RCC 7860 (cell line): Measurements from ENCODE around the gene TEX14.

Source experiments
- DNase-seq: peaks from one replicate; pipeline ENCODE4 v3.0.0-alpha.2; 2015; ENCODE audit warnings: low spot score
- FAIRE-seq: peaks from 2 replicates; lab custom pipeline; 2012; peaks lifted over from hg19 to GRCh38; lab: Jason Lieb, UNC

TEX14 gene

DNA sequence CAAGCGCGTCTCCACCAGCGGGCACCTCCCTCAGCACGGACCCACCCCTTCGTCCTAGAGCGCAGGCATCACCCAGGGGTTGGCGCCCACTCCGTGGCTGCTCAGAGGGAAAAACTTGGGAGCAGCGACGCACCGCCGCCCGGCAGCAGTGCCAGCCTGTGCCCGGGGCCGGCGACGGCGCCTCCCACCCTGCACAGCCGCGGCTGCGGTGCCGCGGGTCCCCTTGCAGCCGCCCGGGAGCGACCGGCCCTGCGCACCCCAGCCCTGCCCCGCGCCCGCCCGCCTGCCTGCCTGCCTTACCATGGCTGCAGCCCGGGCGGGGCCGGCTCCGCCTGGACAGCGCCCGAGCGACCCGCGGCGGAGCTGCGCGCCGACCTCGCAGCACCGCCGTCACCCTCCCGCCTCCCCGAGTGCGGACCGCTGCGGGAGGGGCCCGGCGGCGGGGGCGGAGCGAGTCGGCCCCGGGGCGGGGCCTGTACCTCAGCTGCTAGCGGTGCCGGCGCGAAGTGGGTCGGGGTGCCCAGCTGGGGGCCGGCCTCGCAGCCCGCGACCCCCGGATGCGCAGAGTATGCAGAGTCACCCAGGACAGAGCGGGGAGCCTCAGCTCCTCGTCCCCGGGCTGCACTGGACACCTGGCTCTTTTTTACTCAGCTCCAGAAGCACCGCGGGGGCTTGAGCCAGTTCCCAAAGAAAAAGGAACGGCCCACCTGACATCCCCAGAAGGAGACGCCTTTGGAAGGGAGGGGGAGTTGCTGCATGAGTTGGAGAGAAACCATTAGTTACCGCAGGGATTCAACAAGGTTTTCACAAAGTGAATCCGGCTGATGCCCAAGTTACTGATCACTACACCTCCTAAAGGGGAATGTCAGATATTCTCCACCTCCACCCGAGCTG, 159.9 kb downstream of the TEX14 start:
- FAIRE-seq: no peak
- no peak for DNase-seq

DNA sequence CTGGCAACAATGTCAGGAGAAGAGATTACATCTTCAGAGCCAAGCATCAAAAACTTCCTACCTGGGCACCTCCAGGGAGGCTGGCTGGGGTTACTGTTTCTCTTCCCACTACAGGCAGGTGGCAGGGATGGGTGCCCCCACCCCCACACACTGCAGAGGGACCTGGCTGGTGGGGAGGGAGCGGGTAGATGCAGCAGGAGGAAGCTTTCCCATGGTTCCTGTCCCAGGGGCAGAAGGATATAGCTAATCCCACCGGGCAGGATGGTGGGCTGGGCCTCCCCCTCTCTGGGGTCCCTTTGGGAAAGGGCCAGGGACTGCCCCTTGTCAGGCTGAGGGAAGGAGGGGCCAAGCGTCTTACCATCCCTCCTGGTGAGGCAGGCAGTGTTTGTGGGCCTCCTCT, 160.7 kb downstream of the TEX14 start:
- FAIRE-seq: no peak
- DNase-seq: no peak

DNA sequence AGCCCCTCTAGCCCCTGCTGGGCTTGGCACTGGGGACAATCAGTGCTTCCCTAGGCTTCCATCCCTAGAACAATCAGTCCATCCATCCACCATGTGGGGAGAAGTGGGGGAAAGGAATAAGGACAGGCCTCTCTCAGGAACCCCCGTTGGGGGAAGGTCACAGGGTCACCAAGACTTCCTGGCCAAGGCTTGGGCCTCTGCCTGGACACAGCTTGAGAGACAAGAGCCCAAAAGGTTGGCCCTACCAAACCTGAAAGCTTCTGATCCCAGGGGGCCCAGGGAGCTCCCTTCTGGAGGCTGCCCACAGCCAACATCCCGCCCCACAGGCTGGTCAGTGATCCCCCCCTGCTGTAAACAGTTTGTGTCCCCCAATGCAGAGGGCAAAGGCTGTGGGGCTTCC, 161.2 kb downstream of the TEX14 start:
- FAIRE-seq (no peak), DNase-seq (no peak)

DNA sequence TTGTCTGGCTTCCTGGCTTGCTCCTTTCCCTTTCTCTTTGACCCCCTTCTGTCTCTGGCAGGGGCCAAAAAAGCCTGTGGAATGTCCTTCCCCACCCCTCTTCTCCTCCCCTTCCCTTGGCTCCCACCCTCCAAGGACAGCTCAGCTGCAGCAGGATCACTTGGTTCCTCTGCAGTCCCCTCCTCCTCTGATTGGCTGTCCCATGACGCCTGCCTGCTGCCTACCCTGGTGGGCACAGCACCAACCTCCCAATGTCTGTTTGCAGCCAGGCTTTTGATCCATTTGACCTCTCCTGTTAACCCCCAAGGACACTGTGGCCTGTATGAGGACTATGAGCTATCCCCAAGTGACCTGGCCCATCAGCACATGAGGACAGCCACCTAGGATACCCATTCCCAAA, 162.6 kb downstream of the TEX14 start:
- FAIRE-seq: no peak

DNA sequence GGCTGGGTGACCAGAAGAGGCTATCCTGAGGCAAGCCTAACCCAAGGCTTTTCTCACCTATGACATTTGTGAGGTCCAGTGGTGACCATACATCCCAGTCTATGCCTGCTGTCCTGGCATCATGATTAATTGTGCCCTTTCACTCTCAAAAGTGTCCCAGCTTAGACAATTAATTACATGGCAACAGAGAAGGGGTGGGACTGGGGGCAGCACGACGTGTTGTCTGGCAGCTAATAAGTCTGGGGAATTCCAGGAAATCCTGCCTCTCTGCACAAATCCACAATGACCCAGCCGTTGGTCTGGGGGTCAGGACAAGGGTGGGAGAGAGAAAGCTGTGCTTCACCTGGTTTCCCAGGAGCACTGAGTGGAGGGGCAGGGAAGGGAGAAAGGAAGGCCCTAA, 163.4 kb downstream of the TEX14 start:
- no peak for DNase-seq
- FAIRE-seq: no peak

More for the DNA sequence above, 162.6 kb downstream of the TEX14 start:
- DNase-seq: no peak

DNA sequence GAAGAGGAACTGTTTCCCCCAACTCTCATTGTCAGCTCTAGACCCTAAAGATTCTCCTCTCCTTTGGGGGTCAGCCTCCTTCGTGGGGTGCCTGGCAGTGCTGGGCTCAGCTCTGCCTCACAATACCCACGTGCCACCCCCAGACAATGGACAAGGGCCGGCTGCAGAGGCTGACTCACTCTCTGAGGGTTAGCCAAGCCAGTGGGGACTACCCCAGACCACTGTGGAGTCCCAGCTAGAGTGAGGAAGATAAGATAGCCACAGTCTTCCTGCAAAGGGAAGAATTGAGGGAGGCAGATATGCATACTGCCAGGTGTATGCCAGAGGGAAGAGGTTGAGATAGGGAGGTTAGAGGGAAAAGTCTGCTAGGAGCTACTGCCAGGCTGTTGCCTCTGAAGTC, 163.9 kb downstream of the TEX14 start:
- DNase-seq: no peak
- no peak for FAIRE-seq

DNA sequence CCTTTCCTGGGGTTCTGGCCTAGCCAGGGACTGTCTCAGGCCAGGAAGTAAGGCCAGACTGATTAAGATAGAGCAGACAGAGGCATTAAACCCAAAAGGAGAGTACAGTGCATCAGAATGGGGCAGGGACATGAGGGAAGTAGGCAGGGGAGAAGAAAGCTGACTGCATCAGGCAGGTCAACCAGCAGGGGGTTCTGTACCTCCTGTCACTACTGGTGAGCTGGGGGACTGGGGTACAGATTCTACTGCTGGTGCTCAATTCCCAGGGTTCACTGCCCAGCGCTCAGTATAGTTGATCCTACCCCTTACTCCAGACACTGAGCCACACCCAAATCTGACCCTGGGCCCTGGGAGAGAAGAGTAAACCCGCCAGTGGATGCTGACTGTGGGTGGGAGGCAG, 164.5 kb downstream of the TEX14 start:
- DNase-seq (no peak), FAIRE-seq (no peak)

DNA sequence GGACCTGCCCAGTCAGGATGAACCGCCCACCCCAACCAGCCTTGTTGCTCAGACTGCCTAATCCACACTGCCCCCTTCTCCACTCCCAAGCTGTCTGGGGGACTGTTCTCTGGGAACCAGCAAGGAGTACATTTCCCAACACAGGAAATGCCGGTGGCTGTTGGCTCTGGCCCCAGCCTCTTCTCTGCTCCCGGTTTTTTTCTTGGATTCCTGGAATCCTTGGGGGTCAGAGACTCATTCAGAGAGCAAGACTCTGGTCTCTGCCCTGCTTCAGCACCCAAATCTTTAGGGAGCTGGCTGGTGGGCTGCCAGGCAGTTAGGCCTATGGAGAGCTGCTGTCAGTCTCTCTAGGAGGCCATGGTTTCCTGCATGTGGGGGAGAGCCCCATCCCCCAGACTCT, 166.6 kb downstream of the TEX14 start:
- DNase-seq: no peak
- FAIRE-seq: no peak

DNA sequence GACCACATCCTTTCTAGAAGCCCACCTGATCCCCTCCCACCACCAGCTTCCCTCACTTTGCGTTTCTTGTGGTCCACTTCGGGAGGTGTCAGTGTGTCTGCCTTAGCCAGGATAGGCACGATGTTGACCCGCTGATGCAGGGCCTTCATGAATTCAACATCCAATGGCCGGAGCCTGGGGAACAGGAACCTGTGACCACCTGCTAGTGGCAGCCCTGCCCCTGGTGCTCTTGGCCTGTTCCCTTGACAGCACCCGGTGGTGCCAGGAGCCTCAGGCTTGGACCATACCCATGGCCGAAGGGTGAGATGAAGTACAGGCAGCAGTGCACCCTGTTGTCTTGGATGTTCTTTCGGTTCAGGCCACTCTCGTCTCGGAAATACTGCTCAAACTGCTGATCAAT, 170.2 kb downstream of the TEX14 start:
- FAIRE-seq: no peak
- DNase-seq: no peak

DNA sequence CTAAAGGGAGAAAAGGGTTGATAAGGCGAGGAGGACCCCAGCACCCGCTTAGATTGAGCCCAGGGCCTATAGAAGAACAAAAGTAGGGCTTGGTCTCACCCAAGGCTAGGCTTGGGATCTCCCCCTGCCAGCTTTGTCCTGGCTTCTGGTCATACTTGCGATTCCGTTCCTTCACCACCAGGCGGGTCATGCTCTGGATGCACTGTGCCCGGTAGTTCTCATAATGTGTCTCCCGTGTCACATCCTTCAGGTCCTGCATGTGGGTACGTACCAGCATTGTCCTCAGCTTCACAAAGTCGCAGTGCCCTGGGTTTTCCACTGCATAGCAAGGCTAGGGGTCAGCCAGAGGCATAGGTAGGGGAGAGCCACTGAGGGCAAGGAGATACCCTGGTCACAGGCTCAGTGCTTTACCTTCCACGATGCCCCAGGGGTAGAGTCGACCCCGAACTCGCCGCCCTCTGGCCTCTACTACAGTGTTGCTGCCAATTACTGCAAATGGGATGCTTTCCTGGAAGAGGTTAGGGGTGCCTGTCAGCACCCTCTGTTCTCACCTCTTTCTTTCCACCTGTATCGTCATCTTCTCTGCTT, 170.9 kb downstream of the TEX14 start:
- FAIRE-seq (no peak), DNase-seq (no peak)

DNA sequence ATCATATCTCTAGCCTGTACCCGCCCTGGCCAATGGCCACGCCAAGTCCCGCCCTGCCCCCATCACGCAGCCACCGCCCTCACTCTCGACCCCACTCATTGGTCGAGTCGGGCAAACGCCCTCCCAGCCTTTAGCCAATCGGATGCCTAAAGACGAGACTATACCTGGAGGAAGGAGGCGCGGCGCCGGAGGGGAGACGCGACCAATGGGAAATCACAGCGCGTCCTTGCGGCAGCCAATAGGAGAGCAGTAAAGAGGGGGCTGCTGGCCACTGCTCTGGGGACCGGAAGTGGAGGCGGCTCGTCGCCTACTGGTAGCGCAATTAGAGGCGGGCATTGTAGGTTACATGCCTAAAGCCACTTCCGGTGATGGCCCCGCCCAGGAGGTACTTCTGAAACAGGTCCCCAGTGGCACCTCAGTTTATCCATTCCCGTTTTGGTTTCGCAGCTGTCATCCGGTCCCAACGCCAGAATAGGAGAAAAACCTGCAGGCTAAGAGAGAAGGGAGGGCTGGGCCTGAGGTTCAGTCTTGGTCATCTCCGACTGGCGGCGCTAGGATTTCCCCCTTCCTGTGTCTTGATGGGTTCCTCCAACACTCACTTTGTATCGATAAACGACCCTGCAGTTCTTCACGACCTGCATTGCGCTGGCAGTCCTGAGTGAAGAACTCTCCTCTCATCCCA, 173.8 kb downstream of the TEX14 start:
- peak; percentile 92 for FAIRE-seq
- DNase-seq: peak; percentile 99

DNA sequence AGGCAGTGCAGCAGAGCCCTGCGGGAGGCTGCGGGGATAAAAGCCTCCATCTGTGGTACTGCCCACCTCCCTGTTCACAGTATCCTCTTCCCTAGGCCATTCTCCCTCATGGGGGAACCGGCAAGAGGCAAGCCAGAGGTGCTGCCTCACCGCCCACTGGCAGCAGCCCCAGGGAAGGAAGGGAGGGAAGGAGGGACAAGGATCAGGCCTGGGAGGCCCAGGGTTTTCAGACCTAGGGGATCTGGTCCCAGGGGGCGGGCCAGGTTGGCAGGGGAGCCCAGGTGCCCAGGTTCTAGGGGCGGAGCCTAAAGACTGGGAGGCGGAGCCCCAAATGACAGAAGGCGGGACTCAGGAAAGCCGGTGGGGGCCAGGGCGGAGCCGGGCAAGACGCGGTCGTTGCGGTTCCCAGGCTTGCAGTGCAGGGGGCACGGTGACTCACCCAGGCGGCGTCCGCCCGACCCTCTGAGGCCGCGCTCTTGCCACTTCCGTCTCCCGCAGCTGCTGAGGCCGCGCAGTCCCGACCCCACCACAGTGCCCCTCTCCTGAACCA, 174.4 kb downstream of the TEX14 start:
- DNase-seq (no peak), FAIRE-seq (no peak)

DNA sequence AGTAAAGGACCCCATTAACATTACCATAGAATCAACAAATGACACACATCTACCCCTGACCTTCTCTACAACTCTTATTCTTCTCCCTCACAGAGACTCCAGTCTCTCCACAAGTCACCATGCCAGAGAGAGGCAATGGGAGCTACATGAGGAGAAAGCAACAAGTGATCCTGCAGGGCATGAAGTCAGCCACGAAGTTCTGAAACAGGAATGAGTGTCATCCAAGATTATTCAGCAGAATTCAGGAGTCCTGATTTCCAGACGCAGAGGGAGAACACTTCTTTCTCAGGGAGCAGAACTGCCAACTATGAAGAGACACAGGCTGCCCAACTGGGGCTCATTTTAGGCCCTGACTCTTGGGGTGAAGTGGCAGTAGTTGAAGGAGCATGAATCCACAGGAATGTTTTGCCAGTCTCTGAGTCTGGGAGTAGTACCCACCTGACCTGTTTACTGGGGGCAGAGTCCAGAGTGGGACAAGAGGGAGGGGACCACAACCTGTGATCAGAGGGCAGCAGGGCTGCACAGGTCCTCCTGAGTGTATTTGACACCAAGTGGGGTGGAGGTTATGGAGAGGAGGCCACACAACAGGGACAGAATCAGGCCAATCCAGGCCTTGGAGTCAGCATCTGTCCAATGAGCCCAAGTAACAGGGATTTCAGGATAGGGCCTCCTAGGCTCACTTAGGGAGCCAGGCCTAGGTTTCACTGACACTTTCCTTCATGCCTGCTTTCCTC, 175.0 kb downstream of the TEX14 start:
- FAIRE-seq (no peak), DNase-seq (no peak)

DNA sequence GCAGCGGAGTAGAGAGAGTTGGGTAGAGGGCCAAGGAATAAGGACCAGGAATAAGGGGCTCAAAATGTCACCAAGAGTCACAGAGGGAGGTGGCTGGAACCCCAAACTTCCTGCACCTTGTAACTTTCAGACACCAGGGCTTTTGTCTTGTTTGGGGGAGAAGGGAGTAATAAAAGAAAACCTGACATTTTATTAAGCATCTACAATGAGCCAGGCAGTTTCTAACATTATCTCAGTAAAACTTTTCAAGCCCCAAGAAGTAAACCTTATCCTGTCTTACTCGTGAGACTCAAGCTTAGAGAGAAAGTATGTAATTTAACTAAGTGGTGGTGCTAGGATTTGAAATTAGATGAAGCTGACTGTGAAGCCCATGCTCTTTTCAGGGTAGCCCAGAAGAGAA, 176.6 kb downstream of the TEX14 start:
- FAIRE-seq: no peak
- no peak for DNase-seq

DNA sequence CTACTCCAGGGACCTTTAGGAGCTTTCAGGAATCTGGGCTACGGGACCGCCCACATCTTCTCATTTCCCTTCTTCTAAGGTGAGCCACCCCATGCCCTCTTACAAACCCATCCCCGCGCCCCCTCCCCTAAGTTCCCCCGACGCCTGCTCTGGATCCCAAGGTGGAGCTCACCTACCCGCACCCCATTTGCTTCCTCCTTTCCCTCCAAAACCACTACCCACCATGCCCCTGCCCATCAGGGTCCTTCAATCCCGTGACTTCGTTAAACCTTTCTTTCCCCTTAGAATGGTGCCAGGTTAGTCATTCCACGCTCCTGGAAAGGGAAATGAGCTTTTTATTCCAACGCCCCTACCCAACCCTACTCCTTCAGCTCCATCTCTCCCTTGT, 177.1 kb downstream of the TEX14 start:
- DNase-seq: no peak
- FAIRE-seq: no peak

DNA sequence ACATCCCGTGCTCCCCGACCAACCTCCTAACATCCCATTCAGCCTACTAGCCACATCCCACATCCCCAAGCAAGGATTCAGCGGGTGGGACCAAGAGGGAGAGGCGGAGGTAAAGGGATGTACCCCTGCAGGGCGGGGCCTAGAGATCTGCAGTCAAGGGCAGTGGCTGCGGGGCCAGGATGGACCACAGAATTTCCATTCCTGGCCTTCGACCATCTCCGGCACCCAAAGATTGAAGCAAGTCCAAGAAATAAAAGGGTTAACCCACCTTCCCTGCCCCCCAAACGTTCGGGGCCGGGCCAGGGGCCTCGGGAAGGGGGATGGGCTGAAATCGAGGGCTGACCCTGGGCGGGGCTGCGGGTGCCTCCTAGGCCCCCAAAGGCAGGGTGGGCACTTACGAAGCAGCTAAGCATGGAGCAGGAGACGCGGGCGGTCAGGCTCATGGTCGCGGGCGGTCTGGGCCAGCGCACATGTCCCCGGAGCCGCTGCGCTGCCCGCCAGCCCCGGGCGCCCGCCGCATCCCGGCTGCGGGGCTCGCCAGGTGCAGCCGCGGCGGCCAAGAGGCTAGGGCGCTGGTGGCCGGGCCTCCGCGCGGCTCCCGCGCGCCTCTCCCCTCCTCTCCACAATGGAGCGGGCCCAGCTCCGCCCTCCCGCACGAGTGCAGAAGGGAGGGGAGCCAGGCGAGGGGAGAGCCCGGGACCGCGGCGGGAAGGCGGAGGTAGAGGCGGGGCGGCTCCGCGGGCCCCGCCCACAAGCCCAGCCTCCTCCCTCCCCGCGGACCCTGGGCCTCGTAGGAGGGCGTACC, 177.7 kb downstream of the TEX14 start, which contains the start of gene MTMR4:
TSS of gene MTMR4 (minus strand) at position 674 of the 805 bp plus-strand sequence. CDS start at position 443, 231 bp downstream.
- FAIRE-seq (no peak), DNase-seq (peak; percentile 45)

DNA sequence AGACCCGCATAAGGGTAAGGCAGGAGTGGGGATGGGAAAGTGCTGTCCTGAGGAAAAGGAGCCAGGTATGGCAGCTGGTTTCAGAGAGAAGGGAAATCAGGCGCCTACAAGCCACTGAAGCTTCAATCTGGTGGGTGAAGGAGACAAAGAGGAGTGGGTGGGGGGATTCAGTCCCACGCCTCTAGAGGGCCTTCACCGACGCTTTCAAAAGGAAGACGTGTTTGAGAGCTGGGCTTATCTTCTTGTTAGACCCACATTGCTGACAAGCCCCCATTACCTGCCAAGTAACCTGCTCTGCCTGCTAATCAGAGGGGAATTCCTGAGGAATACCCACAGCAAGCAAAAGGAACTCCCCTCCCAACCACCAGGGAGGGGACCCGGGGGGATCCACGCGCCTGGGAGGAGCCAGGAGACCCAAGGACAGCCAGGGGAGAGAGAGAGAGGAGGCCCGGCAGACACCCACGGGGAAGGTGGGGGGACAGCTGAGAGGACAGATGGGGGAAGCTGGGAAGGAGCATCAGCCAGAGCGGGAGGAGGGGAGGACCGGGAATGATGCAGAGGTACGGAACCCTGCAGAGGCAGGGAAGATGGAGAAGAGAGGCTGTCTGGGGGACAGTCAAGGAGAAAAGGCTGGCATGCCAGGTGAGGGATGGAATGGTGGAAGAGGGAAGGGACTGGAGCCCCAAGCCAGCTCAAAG, 178.4 kb downstream of the TEX14 start:
- no peak for FAIRE-seq
- no peak for DNase-seq

DNA sequence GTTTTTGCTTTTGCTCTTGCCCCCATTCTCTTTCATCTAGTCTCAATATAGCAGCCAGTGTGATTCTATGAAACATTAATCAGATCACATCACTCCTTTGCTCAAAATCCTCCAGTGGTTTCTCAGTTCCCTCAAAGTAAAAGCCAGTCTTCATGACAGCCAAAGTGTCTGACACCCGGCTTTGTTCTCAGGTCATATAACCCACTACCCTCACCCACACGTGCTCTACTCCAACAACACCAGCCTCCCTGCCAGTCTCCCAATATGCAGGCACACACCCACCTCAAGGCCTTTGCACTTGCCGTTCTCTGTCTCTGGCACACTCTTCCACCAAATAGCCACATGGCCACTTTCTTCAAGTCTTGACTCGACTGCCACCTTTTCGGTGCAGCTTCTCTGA, 181.8 kb downstream of the TEX14 start:
- no peak for FAIRE-seq
- no peak for DNase-seq

DNA sequence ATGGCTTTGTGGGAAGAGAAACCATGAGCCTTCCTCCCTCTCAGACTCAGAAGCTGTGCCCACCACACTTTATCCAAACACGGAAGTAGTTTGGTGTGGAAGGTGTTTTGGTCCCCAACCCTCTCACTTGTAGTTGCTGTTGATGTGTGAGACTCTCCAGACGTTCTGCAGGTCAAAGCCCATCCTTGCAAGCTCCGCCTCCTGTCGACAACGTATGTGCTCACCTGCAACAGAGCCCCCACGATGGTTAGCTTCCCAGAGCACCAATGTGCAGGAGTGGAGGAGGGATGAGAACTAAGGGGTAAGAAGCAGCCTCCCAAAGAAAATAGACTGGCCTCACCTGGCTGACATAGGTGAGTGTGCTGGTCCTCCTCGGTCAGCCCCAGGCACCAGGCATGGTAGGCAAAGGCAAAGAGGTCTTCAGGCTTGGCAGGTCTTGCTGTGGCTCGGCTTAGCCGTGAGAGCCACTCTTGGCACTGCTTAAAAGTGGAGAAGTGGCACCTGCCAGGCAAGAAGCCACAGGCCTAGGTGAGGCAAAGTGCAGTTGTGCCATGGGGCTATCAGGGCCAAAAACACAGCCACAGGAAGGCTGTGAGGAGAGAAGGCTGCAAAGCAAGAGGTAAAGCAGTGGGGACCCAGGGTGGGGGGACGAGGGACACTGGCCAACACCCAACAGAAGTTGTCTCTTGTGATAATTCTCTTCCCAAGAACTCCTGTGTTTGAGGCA, 183.3 kb downstream of the TEX14 start:
- FAIRE-seq (no peak), DNase-seq (no peak)
